Activated CD4-positive, CD25-positive, alpha-beta regulatory T cell treated with anti-CD3 and anti-CD28 coated beads, Interleukin-2, amount 50 U/mL, for 16 hours (primary cell): ENCODE measurements around the gene UBA5.

ENCODE experiments used
- DNase-seq: peaks from one replicate; pipeline ENCODE4 v3.0.0-alpha.2; 2020; ENCODE audit warnings: low read depth, low spot score

UBA5 gene

DNA sequence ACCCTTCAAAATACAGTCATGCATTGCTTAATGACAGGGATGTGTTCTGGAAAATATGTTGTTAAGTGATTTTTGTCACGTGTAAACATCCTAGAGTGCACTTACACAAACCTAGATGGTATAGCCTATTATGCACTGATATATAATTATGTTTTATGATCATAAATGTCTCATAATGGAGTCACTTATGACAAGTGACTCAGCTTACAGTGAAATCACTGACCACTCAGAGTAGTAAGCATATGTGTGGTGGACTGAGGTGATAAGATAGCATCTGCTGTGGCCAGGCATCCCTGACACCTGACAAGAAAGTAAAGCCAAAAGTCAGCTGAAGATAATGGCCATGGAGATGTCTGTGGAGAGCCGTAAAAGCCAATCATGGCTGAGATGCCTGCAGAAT lies 5.9 kb upstream of the UBA5 start:
- no peak for DNase-seq

DNA sequence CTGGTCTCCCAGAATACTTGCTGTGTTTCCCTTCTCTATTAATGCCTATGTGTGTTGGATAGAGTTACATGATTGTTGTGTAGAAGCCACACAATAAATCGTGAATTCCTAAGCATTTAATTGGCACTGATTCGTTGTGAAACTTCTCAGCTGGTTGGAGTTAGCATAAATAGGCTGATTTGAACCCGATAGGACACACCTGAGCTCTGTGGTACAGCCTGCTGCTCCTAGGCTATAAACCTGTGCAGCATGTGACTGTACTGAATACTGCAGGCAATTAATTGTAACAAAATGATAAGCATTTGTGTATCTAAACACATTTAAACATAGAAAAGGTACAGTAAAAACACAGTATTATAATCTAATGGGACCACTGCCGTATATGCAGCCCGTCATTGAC lies 5.4 kb upstream of the UBA5 start:
- DNase-seq, result no peak

DNA sequence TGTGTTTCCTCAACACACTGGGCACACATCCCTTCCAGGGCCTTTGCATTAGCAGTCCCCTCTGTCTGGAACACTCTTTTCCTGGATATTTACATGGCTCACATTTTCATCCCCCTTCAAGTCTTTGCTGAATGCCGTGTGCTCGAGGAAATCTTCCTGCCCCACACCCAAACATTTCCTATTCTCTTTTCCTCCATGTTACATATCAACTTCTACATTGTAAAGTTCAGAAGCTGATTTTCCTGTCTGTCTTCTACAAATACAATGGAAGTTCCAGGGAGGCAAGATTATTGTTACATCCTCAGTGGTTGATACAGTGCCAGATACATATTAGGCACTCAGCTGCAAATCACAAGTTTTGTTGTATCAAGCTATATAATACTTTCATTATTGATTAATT lies 4.7 kb upstream of the UBA5 start:
- DNase-seq, result no peak

DNA sequence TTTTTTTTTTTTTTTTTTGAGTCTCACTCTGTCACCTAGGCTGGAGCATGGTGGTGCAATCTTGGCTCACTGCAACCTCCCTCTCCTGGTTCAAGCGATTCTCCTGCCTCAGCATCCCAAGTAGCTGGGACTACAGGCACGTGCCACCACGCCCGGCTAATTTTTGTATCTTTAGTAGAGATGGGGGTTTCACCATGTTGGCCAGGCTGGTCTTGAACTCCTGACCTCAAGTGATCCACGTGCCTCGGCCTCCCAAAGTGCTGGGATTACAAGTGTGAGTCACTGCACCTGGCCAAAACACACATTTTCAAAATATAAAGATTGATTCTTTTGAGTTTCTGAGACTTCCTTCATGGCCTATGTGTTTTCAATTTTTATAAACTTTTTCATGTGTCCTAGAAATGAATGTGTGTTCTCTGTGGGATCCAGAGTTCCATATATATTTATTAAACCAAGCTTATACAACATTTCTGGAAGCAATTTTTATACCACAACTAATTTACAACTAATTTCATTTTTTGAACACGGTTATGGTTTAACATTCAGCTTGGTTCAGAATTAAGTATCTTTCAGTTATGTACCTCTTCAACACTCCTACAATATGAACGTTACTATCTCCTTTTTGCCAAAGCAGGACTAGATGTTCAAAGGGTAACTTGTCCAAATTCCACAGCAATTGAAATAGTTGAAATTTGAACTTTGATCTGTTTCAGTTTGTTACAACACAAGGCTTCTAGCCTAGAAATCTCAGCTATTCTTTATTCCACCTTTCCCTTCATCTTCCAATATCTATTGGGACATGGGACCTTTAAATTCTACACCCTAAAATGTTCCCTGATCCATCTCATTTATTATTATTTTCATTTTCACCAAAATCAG lies 2.0 kb upstream of the UBA5 start:
- no peak for DNase-seq

DNA sequence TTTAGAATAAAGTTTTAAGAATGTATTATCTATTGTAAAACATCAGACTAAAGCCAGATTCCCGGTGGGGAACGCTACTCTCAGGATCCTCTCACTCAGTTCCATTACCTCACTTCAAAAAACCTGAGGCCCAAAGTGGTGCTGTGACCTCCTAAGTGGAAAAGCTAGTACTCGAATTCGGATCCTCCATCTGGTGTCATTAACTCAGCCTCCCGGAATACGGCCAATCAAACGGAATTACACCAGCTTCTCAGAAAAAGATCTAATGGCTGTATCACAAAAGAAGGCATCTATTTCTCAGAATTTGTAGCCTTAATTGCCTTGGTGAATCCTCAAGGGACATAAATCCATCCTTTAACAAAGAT lies 1.1 kb upstream of the UBA5 start:
- no peak for DNase-seq

DNA sequence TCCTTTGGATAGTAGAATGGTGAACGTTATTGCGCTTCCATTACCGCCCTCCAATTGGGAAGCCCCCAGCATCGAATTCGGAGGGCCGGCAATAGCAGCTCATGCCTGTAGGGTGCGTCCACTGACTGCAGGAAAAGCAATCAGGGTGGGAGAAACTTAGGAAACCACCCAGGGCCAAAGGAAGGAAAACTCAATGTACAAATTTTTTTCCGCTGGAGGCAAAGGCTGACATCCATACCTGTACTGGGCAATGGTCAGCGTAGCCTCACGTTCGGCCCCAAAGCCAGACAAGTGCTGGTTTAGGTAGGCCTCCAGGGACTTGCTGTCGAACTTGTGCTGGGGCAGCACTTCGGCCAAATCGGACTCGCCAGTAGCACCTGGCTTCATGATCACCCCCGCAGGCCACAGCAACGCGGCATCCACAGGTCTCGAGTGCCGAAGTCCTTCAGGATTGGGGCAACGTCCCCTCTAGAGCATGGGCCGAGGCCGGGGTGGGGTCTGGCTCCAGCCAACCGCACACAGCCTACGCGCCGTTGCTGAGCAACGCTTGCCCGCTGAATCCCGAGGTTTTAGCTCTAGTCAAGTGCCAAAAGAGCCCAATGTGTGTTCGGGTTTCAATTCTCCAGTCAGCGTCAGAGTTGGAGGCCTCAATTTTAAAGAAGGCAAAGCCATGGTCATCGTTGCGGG lies 621 bp upstream of the UBA5 start, which contains the start of gene ACAD11:
Gene ACAD11 (minus strand): TSS at position 445 of the 687 bp plus-strand sequence. CDS start 58 bp downstream, at position 387.
- DNase-seq, result no peak

DNA sequence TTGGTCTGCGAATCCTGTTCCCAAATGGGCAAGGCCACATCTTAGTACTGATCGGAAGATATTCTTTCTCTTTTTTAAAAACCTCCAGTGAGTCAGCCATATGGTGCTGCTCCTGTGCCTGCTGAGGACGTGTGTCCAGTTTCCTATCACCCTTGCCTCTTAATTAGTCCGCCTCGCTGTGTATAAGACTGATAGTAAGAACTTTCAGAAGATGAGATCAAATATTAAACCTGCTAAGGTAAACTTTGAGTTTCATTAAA lies 612 bp downstream of the UBA5 start:
- DNase-seq, result no peak

DNA sequence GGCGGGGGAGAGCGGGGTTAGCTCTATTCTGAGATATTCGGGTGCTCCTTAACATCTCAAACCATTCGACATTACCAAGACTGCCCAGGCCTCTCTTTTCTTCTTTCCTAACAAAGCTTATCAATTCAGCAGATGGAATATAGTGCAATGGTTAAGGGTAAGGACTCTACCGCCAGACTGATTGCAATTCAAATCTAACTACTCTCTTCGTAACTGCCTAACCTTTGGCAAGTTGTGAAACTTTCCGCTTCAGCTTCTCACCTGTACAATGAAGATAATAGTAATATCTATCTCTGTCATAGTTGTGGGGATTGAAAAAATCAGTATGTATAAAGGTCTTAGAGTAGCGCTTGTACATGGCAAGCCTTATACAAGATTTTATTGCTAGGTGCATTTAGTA lies 972 bp downstream of the UBA5 start:
- no peak for DNase-seq

DNA sequence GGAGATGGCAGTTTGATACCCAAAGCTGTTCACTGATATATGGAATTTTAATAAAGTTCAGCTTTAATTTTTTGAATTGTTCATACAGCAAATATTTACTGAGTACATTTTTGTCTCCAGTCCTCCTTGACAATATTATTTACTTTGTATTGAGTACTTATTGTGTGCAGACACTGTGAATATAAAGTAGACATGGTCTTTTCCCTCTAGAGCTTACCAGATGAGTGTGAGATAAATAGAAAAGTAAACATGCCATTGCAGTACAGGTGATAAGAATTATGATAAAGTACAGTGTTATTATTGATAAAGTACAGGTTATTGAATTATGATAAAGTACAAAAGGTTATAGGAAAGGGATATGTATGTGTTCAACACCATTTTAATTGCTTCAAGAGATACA lies 2.1 kb downstream of the UBA5 start:
- DNase-seq, result no peak

DNA sequence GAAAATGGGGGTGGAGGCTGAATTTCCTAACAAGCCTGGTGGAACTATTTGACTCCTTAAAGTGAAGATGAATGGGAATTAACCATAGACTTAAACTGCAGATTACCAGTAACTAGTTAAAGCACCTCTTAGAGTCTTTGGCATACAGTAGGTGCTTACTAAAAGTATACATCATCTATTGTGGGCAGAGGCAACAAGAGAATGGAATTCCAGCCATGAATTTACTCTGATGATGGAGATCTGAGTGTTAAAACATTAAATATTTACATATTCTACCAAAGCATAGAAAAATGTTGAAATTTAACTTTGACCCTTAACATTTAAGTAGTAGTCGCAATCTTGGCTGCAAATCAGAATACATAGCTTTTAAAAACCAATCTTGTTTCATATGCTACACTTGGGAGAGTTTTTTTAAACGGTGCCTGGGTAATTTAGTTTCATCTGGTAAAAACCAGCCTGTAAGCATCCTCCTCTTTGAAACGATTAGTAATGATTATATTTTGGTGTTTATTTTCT lies 5.2 kb downstream of the UBA5 start:
- DNase-seq, result no peak

DNA sequence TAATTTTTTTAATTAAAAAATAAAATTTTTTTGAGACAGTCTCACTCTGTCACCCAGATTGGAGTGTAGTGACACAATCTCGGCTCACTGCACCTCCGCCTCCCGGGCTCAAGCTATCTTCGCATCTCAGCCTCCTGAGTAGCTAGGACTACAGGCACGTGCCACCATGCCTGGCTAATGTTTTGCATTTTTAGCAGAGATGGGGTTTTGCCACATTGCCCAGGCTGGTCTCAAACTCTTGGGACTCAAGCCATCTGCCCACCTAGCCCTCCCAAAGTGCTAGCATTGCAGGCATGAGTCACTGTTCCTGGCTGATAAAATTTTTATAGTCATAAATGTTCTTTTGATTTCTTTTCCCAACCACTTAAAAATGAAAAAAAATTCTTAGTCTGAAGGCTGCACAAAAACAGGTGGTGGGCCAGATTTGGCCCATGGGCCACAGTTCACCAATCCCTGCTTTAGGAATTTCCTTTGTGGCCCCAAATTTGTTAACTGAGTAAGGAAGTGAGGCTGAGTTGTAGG lies 9.2 kb downstream of the UBA5 start:
- no peak for DNase-seq

DNA sequence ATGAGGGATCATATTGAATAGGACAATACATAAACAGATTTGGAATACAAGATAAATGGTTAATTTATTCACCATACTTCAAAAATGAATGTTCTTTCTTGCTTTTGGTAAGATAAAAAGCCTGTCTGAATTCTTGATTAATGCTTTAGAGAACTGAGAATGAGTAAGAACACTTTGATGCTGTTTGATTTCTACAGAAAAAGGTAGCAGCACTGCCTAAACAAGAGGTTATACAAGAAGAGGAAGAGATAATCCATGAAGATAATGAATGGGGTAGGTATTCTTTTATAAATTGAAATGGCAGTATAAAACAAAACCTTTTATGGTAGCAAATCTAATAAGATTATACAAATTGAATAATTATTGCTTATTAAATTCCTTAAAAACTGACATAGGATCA lies 15.3 kb downstream of the UBA5 start:
- DNase-seq, result no peak

DNA sequence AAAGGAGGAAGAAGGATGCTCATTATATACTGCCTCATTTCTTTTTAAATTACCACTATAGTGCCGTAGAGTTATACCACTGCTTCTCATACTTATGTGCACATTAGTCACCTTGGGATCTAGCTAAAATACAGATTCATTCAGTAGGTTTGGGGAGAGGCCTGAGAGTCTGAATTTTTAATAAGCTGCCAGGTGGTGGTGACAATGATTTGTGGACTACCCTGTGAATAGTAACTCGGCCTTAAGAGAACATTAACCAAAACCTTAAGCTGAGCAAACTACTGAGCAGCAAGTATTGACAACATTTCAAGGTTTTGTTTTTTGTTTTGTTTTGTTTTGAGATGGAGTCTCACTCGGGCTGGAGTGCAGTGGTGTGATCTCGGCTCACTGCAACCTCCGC lies 19.8 kb downstream of the UBA5 start:
- no peak for DNase-seq

DNA sequence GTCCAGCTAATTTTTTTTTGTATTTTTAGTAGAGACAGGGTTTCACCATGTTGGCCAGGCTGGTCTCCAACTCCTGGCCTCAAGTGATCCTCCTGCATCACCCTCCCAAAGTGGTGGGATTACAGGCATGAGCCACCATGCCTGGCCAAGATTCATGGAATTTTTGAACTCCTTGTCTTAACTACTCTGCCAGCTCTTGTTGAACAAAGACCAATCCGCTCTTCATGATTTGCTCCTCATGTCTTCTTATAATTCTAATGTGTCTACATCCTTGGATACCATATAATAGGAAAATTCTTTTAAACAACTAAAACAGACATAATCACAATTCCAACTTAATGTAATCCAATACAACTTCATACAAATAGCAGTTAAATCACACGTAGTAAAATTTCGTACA lies 21.3 kb downstream of the UBA5 start:
- DNase-seq, result no peak

DNA sequence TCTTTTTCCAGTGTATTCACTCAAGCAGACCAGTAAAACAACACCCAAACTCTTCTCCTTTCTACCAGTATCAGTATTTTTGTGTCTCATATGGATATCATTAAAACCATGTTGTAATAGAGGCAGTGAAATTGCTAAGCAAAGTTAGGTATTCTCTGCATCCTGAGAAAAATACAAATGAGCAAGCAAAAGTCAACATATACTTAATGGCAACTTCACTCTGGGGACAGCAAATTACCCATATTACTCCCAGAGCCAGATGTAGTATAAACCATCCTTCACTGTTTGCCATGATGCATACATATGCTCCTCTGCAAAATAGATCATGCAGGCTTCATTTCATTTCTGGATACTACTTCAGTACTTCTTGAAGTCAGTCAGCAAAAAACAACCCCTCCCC lies 22.1 kb downstream of the UBA5 start:
- DNase-seq, result no peak

DNA sequence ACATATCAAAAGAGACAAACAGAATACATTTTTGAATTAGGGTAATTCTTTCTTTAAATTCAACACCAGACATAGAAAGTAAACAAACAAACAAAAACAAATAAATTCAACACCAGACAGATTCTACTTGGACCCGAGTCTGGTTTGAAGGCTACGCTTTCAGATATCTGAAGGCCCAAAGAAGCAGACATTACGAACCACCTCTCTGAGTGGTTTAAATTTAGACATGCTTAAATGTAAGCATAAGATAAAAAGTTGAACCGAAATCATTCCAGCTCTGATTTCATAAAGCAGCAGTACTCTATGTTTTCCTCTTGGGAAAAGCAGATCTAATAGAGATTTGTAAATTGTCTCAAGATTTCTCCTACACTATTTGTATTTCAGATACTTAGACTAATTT lies 29.9 kb downstream of the UBA5 start:
- DNase-seq, result no peak

DNA sequence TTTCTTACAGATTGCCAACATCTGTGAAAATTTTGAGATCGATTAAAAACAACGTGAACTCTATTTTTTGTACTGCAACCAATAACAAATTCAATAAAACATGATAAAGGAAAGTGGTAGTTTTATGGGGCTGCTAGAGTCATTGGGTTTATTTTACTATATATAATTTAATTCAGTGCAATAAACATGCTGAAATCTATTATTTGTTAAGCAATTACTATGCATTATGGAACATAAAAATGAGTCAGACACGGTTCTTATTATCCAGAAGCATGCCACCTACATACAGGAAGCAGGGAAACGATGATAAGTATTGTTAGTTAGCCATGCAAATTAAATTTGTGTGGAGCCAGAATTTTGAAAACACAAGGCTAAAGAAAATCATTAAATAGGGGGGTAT lies 34.9 kb downstream of the UBA5 start:
- no peak for DNase-seq

DNA sequence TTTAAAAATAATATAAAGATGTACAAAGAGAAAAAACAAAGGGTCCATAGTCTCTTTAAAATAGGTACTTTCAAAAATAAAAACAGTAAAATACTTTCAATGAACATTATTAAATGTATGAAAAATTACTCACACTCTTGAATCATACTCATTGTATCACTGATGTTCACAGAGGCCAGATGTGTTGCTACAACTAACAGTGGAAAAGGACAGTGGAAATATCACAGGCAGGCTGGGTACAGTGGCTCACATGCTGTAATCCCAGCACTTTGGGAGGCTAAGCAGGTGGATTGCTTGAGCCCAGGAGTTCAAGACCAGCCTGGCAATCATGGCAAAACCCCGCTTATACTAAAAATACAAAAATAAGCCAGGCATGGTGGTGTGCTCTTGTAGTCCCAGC lies 35.3 kb downstream of the UBA5 start:
- no peak for DNase-seq

DNA sequence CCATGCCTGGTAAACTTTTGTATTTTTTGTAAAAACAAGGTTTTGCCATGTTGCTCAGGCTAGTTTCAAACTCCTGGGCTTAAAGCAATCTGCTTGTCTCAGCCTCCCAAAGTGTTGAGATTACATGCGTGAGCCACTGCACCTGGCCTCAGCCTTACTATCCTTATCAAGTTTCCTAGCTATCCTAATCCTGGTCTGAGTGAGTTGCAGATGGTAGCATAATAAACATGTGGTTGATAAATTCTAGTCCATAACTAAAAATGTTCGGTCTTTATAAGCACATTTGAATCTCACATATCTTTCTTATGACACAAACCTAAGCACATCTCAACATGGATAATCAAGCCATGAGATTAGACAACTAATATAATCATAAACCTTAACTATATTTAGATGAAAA lies 43.6 kb downstream of the UBA5 start:
- no peak for DNase-seq

DNA sequence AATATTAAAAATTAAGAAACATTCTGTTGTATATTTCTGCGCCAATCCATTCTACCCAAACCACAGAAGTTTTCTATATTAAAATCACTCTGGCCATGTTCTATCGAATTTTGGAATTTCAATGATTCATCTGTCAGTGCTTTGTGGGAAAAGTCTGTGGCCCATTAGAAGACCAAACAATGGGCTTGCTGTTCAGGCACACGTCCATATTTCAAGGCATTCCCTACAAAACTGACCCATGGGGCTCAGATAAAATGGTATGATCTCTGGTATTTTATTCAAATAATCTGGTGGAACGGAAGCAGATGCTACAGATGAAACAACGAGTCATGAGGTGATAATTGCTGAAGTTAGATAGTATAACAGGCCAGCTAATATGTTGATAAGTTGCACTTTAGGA lies 49.6 kb downstream of the UBA5 start:
- DNase-seq, result no peak

DNA sequence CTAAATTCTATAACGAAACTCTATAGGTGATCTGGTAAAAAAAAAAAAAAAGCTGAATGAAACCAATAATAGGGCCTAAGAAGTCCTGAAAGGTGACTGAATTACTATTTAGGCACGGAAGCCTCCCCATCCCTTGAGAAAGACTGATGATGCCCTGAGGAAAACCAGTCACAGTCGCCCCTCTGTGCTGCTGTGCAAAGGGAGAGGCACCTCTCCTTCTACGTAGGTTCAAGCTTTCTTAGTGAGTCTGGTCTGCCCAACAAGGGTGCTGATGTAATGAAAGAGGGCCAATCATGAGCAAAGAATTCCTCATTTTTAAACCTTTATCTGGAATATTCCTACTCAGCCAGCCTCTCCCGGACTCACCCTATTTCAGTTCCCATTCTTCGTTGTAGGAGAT lies 50.2 kb downstream of the UBA5 start:
- DNase-seq, result no peak

DNA sequence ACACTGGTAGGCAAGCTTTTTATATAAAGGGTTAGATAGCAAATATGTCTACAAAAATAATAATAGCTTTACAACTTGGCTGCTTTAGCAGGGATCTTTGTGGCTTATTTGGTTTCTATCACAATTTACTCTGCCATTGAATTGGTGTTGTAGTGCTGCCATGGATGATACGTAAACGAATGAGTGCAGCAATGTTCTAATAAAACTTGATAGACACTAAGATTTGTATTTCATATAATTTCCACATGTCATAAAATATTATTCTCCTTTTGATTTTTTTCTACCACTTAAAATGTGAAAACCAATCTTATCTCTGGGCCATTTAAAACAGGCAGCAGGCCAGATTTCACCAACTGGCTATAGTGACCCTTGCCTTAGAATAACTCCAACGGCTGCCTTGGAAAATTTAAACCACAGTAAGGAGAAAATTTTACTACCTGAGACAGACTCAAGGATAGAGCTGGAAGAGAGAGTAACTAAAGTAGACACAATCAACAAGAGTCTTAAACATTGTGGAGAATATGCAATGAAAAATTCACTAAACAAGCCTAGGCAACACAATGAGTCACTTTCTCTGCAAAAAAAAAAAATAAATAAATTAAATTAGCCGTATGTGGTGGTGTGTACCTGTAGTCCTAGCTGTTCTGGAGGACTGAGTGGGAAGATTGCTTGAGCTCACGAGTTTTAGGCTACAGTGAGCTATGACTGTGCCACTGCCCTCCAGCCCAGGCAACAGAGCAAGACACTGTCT lies 54.0 kb downstream of the UBA5 start:
- no peak for DNase-seq
